ENCODE data around the gene ELAVL3.
A peak's percentile ranks its signal among the peaks of the same experiment; 100 is the strongest.

Gene ELAVL3

GRCh38 chr19:11422163-11423065, 58.4 kb downstream of the ELAVL3 start:
- H3K4me3 ChIP-seq (ENCODE audit: insufficient read depth in 1 of 2, low read depth in 1 of 2, low read length in 2 of 2) = peak overlapping the region; percentile 27 to 33
- no peak overlapping the region for H3K4ac ChIP-seq (ENCODE audit: low read depth in 1 of 2, low read length in 2 of 2)
- H4K91ac ChIP-seq (ENCODE audit: low read length) = peak overlapping the region; percentile 10
- DNase-seq = peak; percentile 78
- peak overlapping the region; percentile 53 for H2AFZ ChIP-seq (ENCODE audit: low read depth, low read length)
- peaks cover 34% of the 10 kb centered on the region for H3K4me1 ChIP-seq (ENCODE audit: control insufficient read depth, insufficient read depth, low read depth, low read length)
- peak overlapping the region; percentile 36 for H4K8ac ChIP-seq (ENCODE audit: low read length)
- H3K27ac ChIP-seq (ENCODE audit: low read length, poor library complexity, severe bottlenecking) = no peak overlapping the region
- H2BK12ac ChIP-seq (ENCODE audit: low read length in 2 of 2) = no peak overlapping the region
- no peak overlapping the region for H2BK15ac ChIP-seq (ENCODE audit: low read depth, poor library complexity, severe bottlenecking)
- H3K14ac ChIP-seq (ENCODE audit: low read length in 2 of 2) = peak overlapping the region in 1 of 2 experiments; percentile 64
- no peaks in the 10 kb centered on the region for H3K9me3 ChIP-seq (ENCODE audit: control insufficient read depth, low read length)
- peak overlapping the region; percentile 8 for H3K4me2 ChIP-seq (ENCODE audit: low read length, poor library complexity, severe bottlenecking)
- 8% methylated on average over 49 of the region's 56 CpGs for WGBS
- H2AK5ac ChIP-seq (ENCODE audit: low read length, severe bottlenecking) = no peak overlapping the region
- H3K9ac ChIP-seq (ENCODE audit: low read length) = no peak overlapping the region
- peaks cover 64 to 65% of the 10 kb centered on the region in 2 experiments for H3K27me3 ChIP-seq (ENCODE audit: control insufficient read depth in 1 of 2, insufficient read depth in 1 of 2, low read length in 2 of 2)
- H3K18ac ChIP-seq (ENCODE audit: low read depth in 1 of 2, low read length in 2 of 2) = peak overlapping the region in 1 of 2 experiments; percentile 55
- no peak overlapping the region for H3K23ac ChIP-seq (ENCODE audit: low read length in 2 of 2)
- no peak overlapping the region for H2BK5ac ChIP-seq (ENCODE audit: low read depth, low read length, poor library complexity, severe bottlenecking)
- no peak overlapping the region for H2BK120ac ChIP-seq (ENCODE audit: low read depth, low read length)
- H3K79me1 ChIP-seq (replicated peaks; ENCODE audit: low read length, poor library complexity, severe bottlenecking) = no peaks in the 10 kb centered on the region
- peaks cover 0 to 2% of the 10 kb centered on the region in 2 experiments for H3K36me3 ChIP-seq (ENCODE audit: control insufficient read depth in 1 of 2, insufficient read depth in 2 of 2, low read depth in 1 of 2, low read length in 2 of 2)

GRCh38 chr19:11421371-11422098, 59.3 kb downstream of the ELAVL3 start:
- Histone ChIP-seq H2AFZ (ENCODE audit: low read depth, low read length) (peak overlapping the region; percentile 29), H3K27ac (ENCODE audit: low read length, poor library complexity, severe bottlenecking) (no peak overlapping the region), H3K4me2 (ENCODE audit: low read length, poor library complexity, severe bottlenecking) (no peak overlapping the region)

GRCh38 chr19:11420429-11421370, 60.1 kb downstream of the ELAVL3 start:
- Histone ChIP-seq H3K14ac (ENCODE audit: low read length in 2 of 2) (peak overlapping the region in 1 of 2 experiments; percentile 68), H3K4ac (ENCODE audit: low read depth in 1 of 2, low read length in 2 of 2) (peak overlapping the region in 1 of 2 experiments; percentile 28), H2AK5ac (ENCODE audit: low read length, severe bottlenecking) (no peak overlapping the region), H3K9me3 (ENCODE audit: control insufficient read depth, low read length) (no peaks in the 10 kb centered on the region), H3K27ac (ENCODE audit: low read length, poor library complexity, severe bottlenecking) (no peak overlapping the region), H2BK5ac (ENCODE audit: low read depth, low read length, poor library complexity, severe bottlenecking) (no peak overlapping the region), H2BK12ac (ENCODE audit: low read length in 2 of 2) (peak overlapping the region in 1 of 2 experiments; percentile 88), H3K4me3 (ENCODE audit: insufficient read depth in 1 of 2, low read depth in 1 of 2, low read length in 2 of 2) (peak overlapping the region in 1 of 2 experiments; percentile 46), H4K91ac (ENCODE audit: low read length) (peak overlapping the region; percentile 56), H3K18ac (ENCODE audit: low read depth in 1 of 2, low read length in 2 of 2) (peak overlapping the region; percentile 18 to 54), H3K27me3 (ENCODE audit: control insufficient read depth in 1 of 2, insufficient read depth in 1 of 2, low read length in 2 of 2) (peaks cover 70 to 81% of the 10 kb centered on the region in 2 experiments), H3K4me2 (ENCODE audit: low read length, poor library complexity, severe bottlenecking) (peak overlapping the region; percentile 53), H3K79me1 (replicated peaks; ENCODE audit: low read length, poor library complexity, severe bottlenecking) (no peaks in the 10 kb centered on the region), H3K36me3 (ENCODE audit: control insufficient read depth in 1 of 2, insufficient read depth in 2 of 2, low read depth in 1 of 2, low read length in 2 of 2) (peaks cover 0 to 2% of the 10 kb centered on the region in 2 experiments), H2BK120ac (ENCODE audit: low read depth, low read length) (no peak overlapping the region), H4K8ac (ENCODE audit: low read length) (peak overlapping the region; percentile 72), H3K9ac (ENCODE audit: low read length) (peak overlapping the region; percentile 38), H3K4me1 (ENCODE audit: control insufficient read depth, insufficient read depth, low read depth, low read length) (peaks cover 34% of the 10 kb centered on the region), H3K23ac (ENCODE audit: low read length in 2 of 2) (peak overlapping the region in 1 of 2 experiments; percentile 56), H2AFZ (ENCODE audit: low read depth, low read length) (peak overlapping the region; percentile 29), H2BK15ac (ENCODE audit: low read depth, poor library complexity, severe bottlenecking) (peak overlapping the region; percentile 87)
- WGBS = 8% methylated on average over 36 of the region's 46 CpGs
- peak; percentile 61 for DNase-seq

More at GRCh38 chr19:11421371-11422098, 59.3 kb downstream of the ELAVL3 start:
- H2BK5ac ChIP-seq (ENCODE audit: low read depth, low read length, poor library complexity, severe bottlenecking) = no peak overlapping the region
- peak overlapping the region in 1 of 2 experiments; percentile 88 for H2BK12ac ChIP-seq (ENCODE audit: low read length in 2 of 2)
- WGBS = 15% methylated on average over 36 of the region's 36 CpGs
- H3K9ac ChIP-seq (ENCODE audit: low read length) = no peak overlapping the region
- H2BK15ac ChIP-seq (ENCODE audit: low read depth, poor library complexity, severe bottlenecking) = no peak overlapping the region
- no peak overlapping the region for H2BK120ac ChIP-seq (ENCODE audit: low read depth, low read length)
- H3K4me3 ChIP-seq (ENCODE audit: insufficient read depth in 1 of 2, low read depth in 1 of 2, low read length in 2 of 2) = no peak overlapping the region
- H4K91ac ChIP-seq (ENCODE audit: low read length) = no peak overlapping the region
- H3K27me3 ChIP-seq (ENCODE audit: control insufficient read depth in 1 of 2, insufficient read depth in 1 of 2, low read length in 2 of 2) = peaks cover 67 to 74% of the 10 kb centered on the region in 2 experiments
- peak overlapping the region in 1 of 2 experiments; percentile 25 for H3K18ac ChIP-seq (ENCODE audit: low read depth in 1 of 2, low read length in 2 of 2)
- no peaks in the 10 kb centered on the region for H3K9me3 ChIP-seq (ENCODE audit: control insufficient read depth, low read length)
- no peak overlapping the region for H3K4ac ChIP-seq (ENCODE audit: low read depth in 1 of 2, low read length in 2 of 2)
- H3K4me1 ChIP-seq (ENCODE audit: control insufficient read depth, insufficient read depth, low read depth, low read length) = peaks cover 34% of the 10 kb centered on the region
- no peaks in the 10 kb centered on the region for H3K79me1 ChIP-seq (replicated peaks; ENCODE audit: low read length, poor library complexity, severe bottlenecking)
- H3K14ac ChIP-seq (ENCODE audit: low read length in 2 of 2) = peak overlapping the region in 1 of 2 experiments; percentile 68
- H3K23ac ChIP-seq (ENCODE audit: low read length in 2 of 2) = no peak overlapping the region
- no peak overlapping the region for H4K8ac ChIP-seq (ENCODE audit: low read length)
- no peak for DNase-seq
- H3K36me3 ChIP-seq (ENCODE audit: control insufficient read depth in 1 of 2, insufficient read depth in 2 of 2, low read depth in 1 of 2, low read length in 2 of 2) = peaks cover 0 to 2% of the 10 kb centered on the region in 2 experiments
- H2AK5ac ChIP-seq (ENCODE audit: low read length, severe bottlenecking) = no peak overlapping the region

Data from mesenchymal stem cell (in vitro differentiated cells and primary cell).